OCI-LY7 (cell line): ENCODE results near the gene PPP3CA. TPM values are rescaled to one million over a fixed set of nuclear protein-coding genes. Genes with fewer than 3 reads are reported as not detected.

Experiments
- BruUV-seq: library from RNA; stranded (reverse); fragments of 400-500 nt; replicated peaks from 2 replicates; lab custom pipeline; 2021; lab: Mats Ljungman, UMichigan
- CTCF ChIA-PET: fragments of 300-600 bp; sonication (Branson Sonifier 250); formaldehyde crosslinking; loops from one replicate; lab custom pipeline; 2022; ENCODE audit warnings: antibody characterized with exemption; ENCODE audit not compliant: unreplicated experiment; lab: Charles Lee
- POLR2A ChIA-PET: fragments of 300-600 bp; sonication (Branson Sonifier 250); formaldehyde crosslinking; loops from one replicate; lab custom pipeline; 2022; ENCODE audit warnings: antibody characterized with exemption; lab: Charles Lee
- DNase-seq: peaks from one replicate; pipeline ENCODE4 v3.0.0-alpha.2; 2015; ENCODE audit warnings: low spot score
- H2AFZ ChIP-seq: fragments of 200-600 bp; sonication (generic), shearing (Covaris generic); 2 replicates; pipeline ENCODE4 v1.6.1; 2014; ENCODE audit warnings: mild to moderate bottlenecking, antibody characterized with exemption, low read length, moderate library complexity
- H3K27ac ChIP-seq: fragments of 200-600 bp; sonication (generic); 2 replicates; pipeline ENCODE4 v1.5.1; 2014; ENCODE audit warnings: mixed run types, low read depth, mild to moderate bottlenecking, moderate library complexity, low read length, inconsistent platforms; ENCODE audit not compliant: poor library complexity, severe bottlenecking
- H3K36me3 ChIP-seq: fragments of 200-600 bp; sonication (generic); 2 replicates; pipeline ENCODE4 v1.6.1; 2014; ENCODE audit warnings: mild to moderate bottlenecking, antibody characterized with exemption, low read length, moderate library complexity, mixed read lengths; ENCODE audit not compliant: insufficient read depth
- H3K4me1 ChIP-seq: fragments of 200-600 bp; sonication (generic); 2 replicates; pipeline ENCODE4 v1.5.1; 2014; ENCODE audit warnings: mild to moderate bottlenecking, low read length; ENCODE audit not compliant: insufficient read depth, poor library complexity, severe bottlenecking
- H3K4me2 ChIP-seq: fragments of 200-600 bp; sonication (generic); 2 replicates; pipeline ENCODE4 v1.6.1; 2014; ENCODE audit warnings: mild to moderate bottlenecking, low read length
- H3K4me3 ChIP-seq: fragments of 200-600 bp; sonication (generic); 2 replicates; pipeline ENCODE4 v1.5.1; 2014; ENCODE audit warnings: mild to moderate bottlenecking, low read depth, low read length; ENCODE audit not compliant: poor library complexity, severe bottlenecking
- H3K79me2 ChIP-seq: fragments of 200-600 bp; sonication (generic); 2 replicates; pipeline ENCODE4 v1.6.1; 2016; ENCODE audit warnings: low read depth, mild to moderate bottlenecking, low read length, moderate library complexity, mixed read lengths; ENCODE audit not compliant: insufficient read depth
- H3K9me2 ChIP-seq: fragments of 200-600 bp; sonication (generic); 2 replicates; pipeline ENCODE4 v1.6.1; 2016; ENCODE audit warnings: mild to moderate bottlenecking, low read length, mixed read lengths; ENCODE audit not compliant: insufficient read depth
- H3K9me3 ChIP-seq: fragments of 200-600 bp; sonication (generic); 2 replicates; pipeline ENCODE4 v1.6.1; 2014; ENCODE audit warnings: mild to moderate bottlenecking, mixed run types, low read length, mixed read lengths
- H4K20me1 ChIP-seq: fragments of 200-600 bp; sonication (generic); 2 replicates; pipeline ENCODE4 v1.6.1; 2014; ENCODE audit warnings: mild to moderate bottlenecking, antibody characterized with exemption, low read length, moderate library complexity, mixed read lengths; ENCODE audit not compliant: insufficient read depth
- CTCF ChIP-seq: fragments of 200-600 bp; sonication (generic); conservative IDR thresholded peaks from 2 replicates; pipeline ENCODE4 v1.5.1; 2014; ENCODE audit warnings: mild to moderate bottlenecking, antibody characterized with exemption, low read length, moderate library complexity, mixed read lengths
- EZH2phosphoT487 ChIP-seq: fragments of 200-600 bp; sonication (generic); IDR thresholded peaks from 2 replicates; pipeline ENCODE4 v1.6.1; 2018; ENCODE audit warnings: low read depth, borderline replicate concordance, mild to moderate bottlenecking, mixed run types, antibody characterized with exemption, low read length, moderate library complexity, mixed read lengths
- intact Hi-C: fragments of 100-400 bp; cut with micrococcal nuclease; formaldehyde crosslinking; loops from one replicate; pipeline ENCODE4 v1.10.0; 2022; ENCODE audit not compliant: unreplicated experiment
- total RNA-seq, 2 experiments: library from RNA; depleted of rRNA in 1 of 2; stranded (reverse); fragments of >200 nt in 1 of 2; shearing (Covaris generic) in 1 of 2; gene quantifications; 2 replicates each; pipeline ENCODE4 v1.2.3, GENCODE V29; 2014 to 2022

PPP3CA gene
- total RNA-seq, 2 experiments from 2014 or later: 9.2 to 13.6 TPM

GRCh38 chr4:100985576-100985975 is 361.8 kb downstream of the PPP3CA start:
- H3K4me3 ChIP-seq: no peak overlapping the region
- no peaks in the 10 kb centered on the region for H3K79me2 ChIP-seq
- no peaks in the 10 kb centered on the region for H3K36me3 ChIP-seq
- DNase-seq: no peak
- intact Hi-C loops: no loop called here
- no TSS peak for BruUV-seq
- H3K9me3 ChIP-seq: no peaks in the 10 kb centered on the region
- TF ChIP-seq EZH2phosphoT487 (no peak), CTCF (no peak)
- H3K4me1 ChIP-seq: no peaks in the 10 kb centered on the region
- POLR2A ChIA-PET: no interaction called here
- no peaks in the 10 kb centered on the region for H4K20me1 ChIP-seq
- CTCF ChIA-PET: no interaction called here
- no peak overlapping the region for H3K27ac ChIP-seq
- H3K9me2 ChIP-seq: no peaks in the 10 kb centered on the region
- no peak overlapping the region for H2AFZ ChIP-seq
- no peak overlapping the region for H3K4me2 ChIP-seq

GRCh38 chr4:100984901-100985300 is 362.4 kb downstream of the PPP3CA start:
- H3K4me1 ChIP-seq: no peaks in the 10 kb centered on the region
- intact Hi-C loops: no loop called here
- no peak overlapping the region for H3K4me3 ChIP-seq
- no peaks in the 10 kb centered on the region; the same call in 1 of the 2 replicates for H3K9me2 ChIP-seq
- no peaks in the 10 kb centered on the region for H4K20me1 ChIP-seq
- no TSS peak for BruUV-seq
- no peaks in the 10 kb centered on the region for H3K79me2 ChIP-seq
- no peak overlapping the region for H3K4me2 ChIP-seq
- DNase-seq: no peak
- no peaks in the 10 kb centered on the region for H3K9me3 ChIP-seq
- H2AFZ ChIP-seq: no peak overlapping the region
- no peak for TF ChIP-seq EZH2phosphoT487
- TF ChIP-seq CTCF: no peak
- no peaks in the 10 kb centered on the region for H3K36me3 ChIP-seq
- ChIA-PET POLR2A (no interaction called here), CTCF (no interaction called here)
- no peak overlapping the region for H3K27ac ChIP-seq

GRCh38 chr4:100983426-100983825 is 363.9 kb downstream of the PPP3CA start:
- no peak overlapping the region for H3K4me3 ChIP-seq
- no peak for DNase-seq
- no peaks in the 10 kb centered on the region for H3K79me2 ChIP-seq
- BruUV-seq: no TSS peak
- no peak for TF ChIP-seq EZH2phosphoT487
- TF ChIP-seq CTCF: no peak
- no peak overlapping the region for H3K4me2 ChIP-seq
- no peaks in the 10 kb centered on the region for H3K9me3 ChIP-seq
- no peaks in the 10 kb centered on the region; the same call in 1 of the 2 replicates for H3K9me2 ChIP-seq
- no peak overlapping the region for H3K27ac ChIP-seq
- H3K4me1 ChIP-seq: no peaks in the 10 kb centered on the region
- intact Hi-C loops: no loop called here
- POLR2A ChIA-PET: no interaction called here
- H4K20me1 ChIP-seq: no peaks in the 10 kb centered on the region
- H2AFZ ChIP-seq: no peak overlapping the region
- CTCF ChIA-PET: no interaction called here
- H3K36me3 ChIP-seq: no peaks in the 10 kb centered on the region
